ENCODE measurements around the gene APLP1. TPM values are rescaled to one million over a fixed set of nuclear protein-coding genes. Genes with fewer than 3 reads are reported as not detected.

The APLP1 gene
- total and polyA plus RNA-seq, 3 donors from 2014 or later: 37.9 to 54.3 (median 45.7) TPM

GRCh38 chr19:35870798-35871197 lies 2.4 kb downstream of the APLP1 start:
- Histone ChIP-seq H3K4me3 (no peak overlapping the region), H3K27me3 (no peaks in the 10 kb centered on the region), H3K4me1 (peaks cover 7% of the 10 kb centered on the region), H3K27ac (no peak overlapping the region), H3K36me3 (ENCODE audit: low read depth, missing control alignments) (no peaks in the 10 kb centered on the region), H3K9me3 (no peaks in the 10 kb centered on the region)
- 47 to 67% methylated on average over 5 to 12 of the region's 12 CpGs for WGBS, 2 donors
- intact Hi-C loops (cut with DNase I; ENCODE audit: low total_unique reads): no loop called here
- no peak for DNase-seq
- no peak for TF ChIP-seq CTCF (IDR thresholded peaks at IDR 0.05)
- TF ChIP-seq POLR2A (IDR thresholded peaks at IDR 0.05): no peak

GRCh38 chr19:35871611-35872010 lies 3.2 kb downstream of the APLP1 start:
- TF ChIP-seq CTCF (IDR thresholded peaks at IDR 0.05) (no peak), POLR2A (IDR thresholded peaks at IDR 0.05) (no peak)
- Histone ChIP-seq H3K4me1 (peaks cover 7% of the 10 kb centered on the region), H3K36me3 (ENCODE audit: low read depth, missing control alignments) (no peaks in the 10 kb centered on the region), H3K4me3 (no peak overlapping the region), H3K9me3 (no peaks in the 10 kb centered on the region), H3K27ac (no peak overlapping the region), H3K27me3 (no peaks in the 10 kb centered on the region)
- intact Hi-C loops (cut with DNase I; ENCODE audit: low total_unique reads): no loop called here
- WGBS, 2 donors: 89 to 98% methylated on average over 8 to 12 of the region's 12 CpGs
- no peak for DNase-seq

- DNase-seq: no peak
- intact Hi-C loops (cut with DNase I; ENCODE audit: low total_unique reads): no loop called here
- no peaks in the 10 kb centered on the region for H3K27me3 ChIP-seq
Observed at GRCh38 chr19:35872180-35872579, 3.8 kb downstream of the APLP1 start.

GRCh38 chr19:35874392-35874930 lies 6.1 kb downstream of the APLP1 start:
- Histone ChIP-seq H3K4me1 (no peaks in the 10 kb centered on the region), H3K4me3 (no peak overlapping the region), H3K9me3 (no peaks in the 10 kb centered on the region), H3K27me3 (no peaks in the 10 kb centered on the region), H3K27ac (no peak overlapping the region), H3K36me3 (ENCODE audit: low read depth, missing control alignments) (no peaks in the 10 kb centered on the region)
- DNase-seq: no peak
- TF ChIP-seq CTCF (IDR thresholded peaks at IDR 0.05): no peak
- no peak for TF ChIP-seq POLR2A (IDR thresholded peaks at IDR 0.05)
- intact Hi-C loops (cut with DNase I; ENCODE audit: low total_unique reads): no loop called here
- WGBS, 2 donors: 92 to 93% methylated on average over 28 to 32 of the region's 32 CpGs

More at GRCh38 chr19:35872180-35872579, 3.8 kb downstream of the APLP1 start:
- Histone ChIP-seq H3K4me1 (peaks cover 7% of the 10 kb centered on the region), H3K4me3 (no peak overlapping the region), H3K36me3 (ENCODE audit: low read depth, missing control alignments) (no peaks in the 10 kb centered on the region), H3K27ac (no peak overlapping the region), H3K9me3 (no peaks in the 10 kb centered on the region)
- WGBS, 2 donors: 67 to 68% methylated on average over 5 of the region's 5 CpGs
- TF ChIP-seq POLR2A (IDR thresholded peaks at IDR 0.05) (no peak), CTCF (IDR thresholded peaks at IDR 0.05) (no peak)

GRCh38 chr19:35879068-35879467 lies 10.7 kb downstream of the APLP1 start:
- H3K4me3 ChIP-seq: no peak overlapping the region
- DNase-seq: no peak
- no peak overlapping the region for H3K27ac ChIP-seq
- H3K36me3 ChIP-seq (ENCODE audit: low read depth, missing control alignments): no peaks in the 10 kb centered on the region
- H3K27me3 ChIP-seq: no peaks in the 10 kb centered on the region
- WGBS, 2 donors: 30 to 32% methylated on average over 12 to 23 of the region's 23 CpGs
- H3K4me1 ChIP-seq: no peaks in the 10 kb centered on the region
- no peaks in the 10 kb centered on the region for H3K9me3 ChIP-seq
- TF ChIP-seq POLR2A (IDR thresholded peaks at IDR 0.05) (no peak), CTCF (IDR thresholded peaks at IDR 0.05) (no peak)
- intact Hi-C loops (cut with DNase I; ENCODE audit: low total_unique reads): no loop called here
